MG63 (cell line): ENCODE results near the gene STAM2. TPM values are rescaled to one million over a fixed set of nuclear protein-coding genes. Genes with fewer than 3 reads are reported as not detected.
"Not testable (repeated sequence)": the region's sequence is repeated elsewhere in the genome, so short reads cannot be mapped to it uniquely, and the experiment has no call there.

Experiments
- DNase-seq: peaks from one replicate; pipeline ENCODE4 v3.0.0-alpha.2; 2020
- H3K27me3 ChIP-seq: fragments of 250-450 bp; sonication (Bioruptor Pico); 2 replicates; pipeline ENCODE4 v1.5.1; 2020; ENCODE audit warnings: mild to moderate bottlenecking, moderate library complexity
- H3K36me3 ChIP-seq: fragments of 250-450 bp; sonication (Bioruptor Pico); 2 replicates; pipeline ENCODE4 v1.5.1; 2020; ENCODE audit warnings: mild to moderate bottlenecking, moderate library complexity
- H3K4me3 ChIP-seq: fragments of 250-450 bp; sonication (Bioruptor Pico); 2 replicates; pipeline ENCODE4 v1.5.1; 2020; ENCODE audit warnings: mild to moderate bottlenecking, moderate library complexity
- H3K9me3 ChIP-seq: fragments of 250-450 bp; sonication (Bioruptor Pico); 2 replicates; pipeline ENCODE4 v1.5.1; 2020; ENCODE audit warnings: mild to moderate bottlenecking, moderate library complexity
- total RNA-seq: library from RNA; depleted of rRNA; stranded (reverse); fragments of >200 nt; shearing (Covaris generic); gene quantifications from 2 replicates; pipeline ENCODE4 v1.2.3, GENCODE V29; 2014; ENCODE audit warnings: low replicate concordance

The STAM2 gene
- total RNA-seq, 1 experiment from 2014 or later, result 33.1 TPM

- H3K4me3 ChIP-seq, DNase-seq, H3K36me3 ChIP-seq, H3K27me3 ChIP-seq, H3K9me3 ChIP-seq: not testable (repeated sequence)
Observed at GRCh38 chr2:152177667-152178066, 2.1 kb upstream of the STAM2 start.

GRCh38 chr2:152176113-152176714 lies 651 bp upstream of the STAM2 start:
- Histone ChIP-seq H3K27me3 (no peaks in the 10 kb centered on the region), H3K36me3 (no peaks in the 10 kb centered on the region), H3K4me3 (peak overlapping the region; percentile 84), H3K9me3 (no peaks in the 10 kb centered on the region)
- DNase-seq, result no peak

- no peak for DNase-seq
- H3K9me3 ChIP-seq, result no peaks in the 10 kb centered on the region
Observed at GRCh38 chr2:152175012-152175367, 573 bp downstream of the STAM2 start.

GRCh38 chr2:152174574-152174973 lies 989 bp downstream of the STAM2 start:
- H3K4me3 ChIP-seq, result peak overlapping the region; percentile 84

More at GRCh38 chr2:152175012-152175367, 573 bp downstream of the STAM2 start:
- Histone ChIP-seq H3K36me3 (no peaks in the 10 kb centered on the region), H3K4me3 (peak overlapping the region; percentile 84), H3K27me3 (no peaks in the 10 kb centered on the region)

GRCh38 chr2:152173831-152174230 lies 1.7 kb downstream of the STAM2 start:
- no peaks in the 10 kb centered on the region for H3K9me3 ChIP-seq
- no peaks in the 10 kb centered on the region for H3K27me3 ChIP-seq
- DNase-seq, result no peak
- H3K4me3 ChIP-seq, result no peak overlapping the region
- no peaks in the 10 kb centered on the region for H3K36me3 ChIP-seq

More at GRCh38 chr2:152174574-152174973, 989 bp downstream of the STAM2 start:
- Histone ChIP-seq H3K27me3 (no peaks in the 10 kb centered on the region), H3K9me3 (no peaks in the 10 kb centered on the region), H3K36me3 (no peaks in the 10 kb centered on the region)
- DNase-seq, result no peak

GRCh38 chr2:152172201-152172785 lies 3.3 kb downstream of the STAM2 start:
- peak; percentile 2 for DNase-seq
- H3K4me3 ChIP-seq, H3K27me3 ChIP-seq, H3K36me3 ChIP-seq, H3K9me3 ChIP-seq: not testable (repeated sequence)

- Histone ChIP-seq H3K9me3 (no peaks in the 10 kb centered on the region), H3K4me3 (no peak overlapping the region), H3K27me3 (no peaks in the 10 kb centered on the region), H3K36me3 (no peaks in the 10 kb centered on the region)
- DNase-seq, result no peak
Observed at GRCh38 chr2:152171718-152172117, 3.8 kb downstream of the STAM2 start.

- H3K27me3 ChIP-seq, DNase-seq, H3K36me3 ChIP-seq, H3K9me3 ChIP-seq, H3K4me3 ChIP-seq: not testable (repeated sequence)
Observed at GRCh38 chr2:152169158-152169557, 6.4 kb downstream of the STAM2 start.

GRCh38 chr2:152167470-152167869 lies 8.1 kb downstream of the STAM2 start:
- not testable (repeated sequence) for H3K4me3 ChIP-seq, H3K27me3 ChIP-seq, H3K36me3 ChIP-seq, H3K9me3 ChIP-seq
- peak; percentile 5 for DNase-seq

GRCh38 chr2:152167065-152167464 lies 8.5 kb downstream of the STAM2 start:
- no peaks in the 10 kb centered on the region for H3K36me3 ChIP-seq
- no peak for DNase-seq
- no peaks in the 10 kb centered on the region for H3K9me3 ChIP-seq
- no peaks in the 10 kb centered on the region for H3K27me3 ChIP-seq
- no peak overlapping the region for H3K4me3 ChIP-seq

GRCh38 chr2:152166633-152167032 lies 8.9 kb downstream of the STAM2 start:
- Histone ChIP-seq H3K4me3 (no peak overlapping the region), H3K36me3 (no peaks in the 10 kb centered on the region), H3K9me3 (no peaks in the 10 kb centered on the region), H3K27me3 (no peaks in the 10 kb centered on the region)
- no peak for DNase-seq

- H3K9me3 ChIP-seq, result no peaks in the 10 kb centered on the region
- DNase-seq, result no peak
Observed at GRCh38 chr2:152165780-152166179, 9.8 kb downstream of the STAM2 start.

GRCh38 chr2:152165306-152165705 lies 10.3 kb downstream of the STAM2 start:
- H3K4me3 ChIP-seq, result no peak overlapping the region
- no peak for DNase-seq
- no peaks in the 10 kb centered on the region for H3K27me3 ChIP-seq

More at GRCh38 chr2:152165780-152166179, 9.8 kb downstream of the STAM2 start:
- Histone ChIP-seq H3K4me3 (no peak overlapping the region), H3K27me3 (no peaks in the 10 kb centered on the region), H3K36me3 (no peaks in the 10 kb centered on the region)

GRCh38 chr2:152163669-152164068 lies 11.9 kb downstream of the STAM2 start:
- H3K4me3 ChIP-seq, H3K27me3 ChIP-seq, H3K9me3 ChIP-seq, H3K36me3 ChIP-seq, DNase-seq: not testable (repeated sequence)

More at GRCh38 chr2:152165306-152165705, 10.3 kb downstream of the STAM2 start:
- H3K9me3 ChIP-seq, result no peaks in the 10 kb centered on the region
- H3K36me3 ChIP-seq, result no peaks in the 10 kb centered on the region

GRCh38 chr2:152162141-152162540 lies 13.4 kb downstream of the STAM2 start:
- Histone ChIP-seq H3K9me3 (no peaks in the 10 kb centered on the region), H3K27me3 (no peaks in the 10 kb centered on the region), H3K4me3 (no peak overlapping the region), H3K36me3 (no peaks in the 10 kb centered on the region)
- DNase-seq, result no peak

- no peaks in the 10 kb centered on the region for H3K9me3 ChIP-seq
- H3K36me3 ChIP-seq, result no peaks in the 10 kb centered on the region
- DNase-seq, result no peak
- no peaks in the 10 kb centered on the region for H3K27me3 ChIP-seq
- H3K4me3 ChIP-seq, result no peak overlapping the region
Observed at GRCh38 chr2:152161598-152161997, 14.0 kb downstream of the STAM2 start.

GRCh38 chr2:152160378-152160777 lies 15.2 kb downstream of the STAM2 start:
- not testable (repeated sequence) for H3K36me3 ChIP-seq, H3K4me3 ChIP-seq, H3K27me3 ChIP-seq, DNase-seq, H3K9me3 ChIP-seq

GRCh38 chr2:152157253-152157652 lies 18.3 kb downstream of the STAM2 start:
- no peak for DNase-seq
- H3K36me3 ChIP-seq, result no peaks in the 10 kb centered on the region
- H3K4me3 ChIP-seq, result no peak overlapping the region
- H3K27me3 ChIP-seq, result no peaks in the 10 kb centered on the region
- no peaks in the 10 kb centered on the region for H3K9me3 ChIP-seq
